Hepatocyte (in vitro differentiated cells): ENCODE results near the gene MCF2.

Experiments used
- CTCF ChIP-seq: fragments of 200-600 bp; sonication (generic); IDR thresholded peaks from 2 replicates; pipeline ENCODE4 v1.5.1; 2016; ENCODE audit warnings: antibody characterized with exemption, mild to moderate bottlenecking; ENCODE audit not compliant: poor library complexity
- EZH2 ChIP-seq: fragments of 200-600 bp; sonication (generic); IDR thresholded peaks from 2 replicates; pipeline ENCODE4 v1.6.1; 2016; ENCODE audit warnings: antibody characterized with exemption, mild to moderate bottlenecking, borderline replicate concordance
- EZH2phosphoT487 ChIP-seq: fragments of 200-600 bp; sonication (generic); IDR thresholded peaks from one replicate; pipeline ENCODE4 v1.6.1; 2018; ENCODE audit warnings: antibody characterized with exemption, mild to moderate bottlenecking, low read depth, moderate library complexity; ENCODE audit not compliant: unreplicated experiment, severe bottlenecking

DNA sequence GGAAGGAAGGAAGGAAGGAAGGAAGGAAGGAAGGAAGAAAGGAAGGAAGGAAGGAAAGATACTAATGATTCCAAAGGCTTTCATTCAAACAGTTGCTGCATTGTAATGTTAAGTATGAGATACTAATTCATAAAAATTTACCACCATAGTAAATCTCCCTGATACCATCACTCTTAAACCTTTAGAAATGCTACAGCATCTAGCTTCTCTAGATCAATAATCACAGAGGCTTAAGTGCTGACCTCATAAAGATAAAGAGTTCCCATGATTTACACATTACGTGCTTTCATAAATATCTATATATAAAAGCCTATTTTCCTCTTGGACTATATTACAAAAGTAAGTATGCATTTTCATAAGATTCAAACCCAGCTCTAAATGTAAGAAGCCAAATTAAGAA lies 141.0 kb downstream of the MCF2 start:
- TF ChIP-seq CTCF (no peak), EZH2 (no peak), EZH2phosphoT487 (no peak)
